ENCODE results near the gene AGGF1.
"Not testable (repeated sequence)": the region's sequence is repeated elsewhere in the genome, so short reads cannot be mapped to it uniquely, and the experiment has no call there.

Gene AGGF1

GRCh38 chr5:77030097-77031071 is at the start of gene AGGF1:
Gene AGGF1 (plus strand): TSS chr5:77030404. CDS start chr5:77030767, 363 bp downstream.
- DNase-seq = peak; percentile 94 to 97

- DNase-seq = no peak
Measured at GRCh38 chr5:76980518-76981144, 49.6 kb upstream of the AGGF1 start.

GRCh38 chr5:76982450-76982849 is 47.8 kb upstream of the AGGF1 start:
- no peak for DNase-seq

GRCh38 chr5:76983468-76983867 is 46.7 kb upstream of the AGGF1 start:
- no peak for DNase-seq

- no peak for DNase-seq
Measured at GRCh38 chr5:76986825-76987526, 43.2 kb upstream of the AGGF1 start.

- DNase-seq = no peak
Measured at GRCh38 chr5:76990899-76991459, 39.2 kb upstream of the AGGF1 start.

- not testable (repeated sequence) for DNase-seq
Measured at GRCh38 chr5:76993436-76993835, 36.8 kb upstream of the AGGF1 start.

- no peak for DNase-seq
Measured at GRCh38 chr5:76994337-76994736, 35.9 kb upstream of the AGGF1 start.

GRCh38 chr5:76998251-76998650 is 32.0 kb upstream of the AGGF1 start:
- DNase-seq = not testable (repeated sequence)

GRCh38 chr5:76999451-76999850 is 30.8 kb upstream of the AGGF1 start:
- DNase-seq = peak in 1 of 2 experiments; percentile 11

GRCh38 chr5:77003246-77003645 is 27.0 kb upstream of the AGGF1 start:
- DNase-seq = no peak

- DNase-seq = no peak
Measured at GRCh38 chr5:77006124-77006523, 24.1 kb upstream of the AGGF1 start.

GRCh38 chr5:77008413-77008812 is 21.8 kb upstream of the AGGF1 start:
- no peak for DNase-seq

- no peak for DNase-seq
Measured at GRCh38 chr5:77010243-77010642, 20.0 kb upstream of the AGGF1 start.

GRCh38 chr5:77011498-77011897 is 18.7 kb upstream of the AGGF1 start:
- DNase-seq = no peak

- DNase-seq = no peak
Measured at GRCh38 chr5:77012601-77013000, 17.6 kb upstream of the AGGF1 start.

- DNase-seq = peak in 1 of 2 experiments; percentile 55
Measured at GRCh38 chr5:77015938-77016569, 14.2 kb upstream of the AGGF1 start.

- DNase-seq = no peak
Measured at GRCh38 chr5:77016962-77017361, 13.2 kb upstream of the AGGF1 start.

GRCh38 chr5:77017668-77018067 is 12.5 kb upstream of the AGGF1 start:
- DNase-seq = no peak

- no peak for DNase-seq
Measured at GRCh38 chr5:77022511-77023417, 7.4 kb upstream of the AGGF1 start.

- no peak for DNase-seq
Measured at GRCh38 chr5:77024490-77024889, 5.7 kb upstream of the AGGF1 start.
